H1 (cell line): ENCODE measurements around the gene NEK3. TPM values are rescaled to one million over a fixed set of nuclear protein-coding genes. Genes with fewer than 3 reads are reported as not detected.

Experiments used
- CTCF ChIA-PET: fragments of 300-600 bp; sonication (Branson Sonifier 250); formaldehyde crosslinking; loops from one replicate; lab custom pipeline; 2021; ENCODE audit not compliant: partially characterized antibody; lab: Charles Lee
- POLR2A ChIA-PET: fragments of 300-600 bp; sonication (Branson Sonifier 250); formaldehyde crosslinking; loops from one replicate; lab custom pipeline; 2021; ENCODE audit warnings: inconsistent platforms; ENCODE audit not compliant: partially characterized antibody; lab: Charles Lee
- DNase-seq, 2 experiments: peaks; one replicate each; pipeline versions ENCODE4 v3.0.0 to v3.0.0-alpha.2; 2010 to 2022; ENCODE audit warnings: low spot score in 2 of 2, low read depth in 1 of 2, mixed read lengths in 1 of 2
- FAIRE-seq: peaks from 2 replicates; lab custom pipeline; 2011; peaks lifted over from hg19 to GRCh38; lab: Jason Lieb, UNC
- H2AFZ ChIP-seq: 2 replicates; pipeline ENCODE4 v1.8.1; 2012; ENCODE audit warnings: low read length, inconsistent platforms
- H2AK5ac ChIP-seq: 2 replicates; pipeline ENCODE4 v1.6.1; 2013; ENCODE audit warnings: low read depth, low read length
- H2BK120ac ChIP-seq: replicated peaks from 2 replicates; pipeline ENCODE3; 2013; ENCODE audit warnings: low read depth, low read length, inconsistent platforms
- H2BK12ac ChIP-seq: 2 replicates; pipeline ENCODE4 v1.6.1; 2013; ENCODE audit warnings: low read depth, low read length
- H2BK15ac ChIP-seq: 2 replicates; pipeline ENCODE4 v1.6.1; 2013; ENCODE audit warnings: low read length
- H2BK20ac ChIP-seq: 2 replicates; pipeline ENCODE4 v1.6.1; 2013; ENCODE audit warnings: low read length
- H2BK5ac ChIP-seq: 2 replicates; pipeline ENCODE4 v1.6.1; 2013; ENCODE audit warnings: low read depth, low read length
- H3K14ac ChIP-seq: 2 replicates; pipeline ENCODE4 v1.6.1; 2013; ENCODE audit warnings: inconsistent platforms; ENCODE audit not compliant: insufficient read length
- H3K18ac ChIP-seq: 2 replicates; pipeline ENCODE4 v1.6.1; 2013; ENCODE audit warnings: low read length; ENCODE audit errors: extremely low read depth
- H3K23ac ChIP-seq: 2 replicates; pipeline ENCODE4 v1.6.1; 2013; ENCODE audit warnings: inconsistent platforms; ENCODE audit not compliant: insufficient read length
- H3K23me2 ChIP-seq: 2 replicates; pipeline ENCODE4 v1.6.1; 2013; ENCODE audit warnings: low read depth, low read length
- H3K27ac ChIP-seq: 2 replicates; pipeline ENCODE4 v1.6.1; 2011; ENCODE audit warnings: low read depth, low read length, inconsistent platforms
- H3K27me3 ChIP-seq, 4 experiments: replicated peaks in 1 of 4; 1 replicate in 1 of 4; 2 replicates in 3 of 4; pipeline versions ENCODE4 v1.6.1 to v1.8.1; 2011 to 2013; ENCODE audit warnings: low read length in 3 of 4, mild to moderate bottlenecking in 3 of 4, inconsistent platforms in 2 of 4, mixed read lengths in 2 of 4, moderate library complexity in 1 of 4; ENCODE audit not compliant: control insufficient read depth in 3 of 4, insufficient read depth in 3 of 4; ENCODE audit errors: extremely low read depth in 1 of 4
- H3K36me3 ChIP-seq, 4 experiments: 2 replicates each; pipeline versions ENCODE4 v1.6.1 to v1.8.1; 2011 to 2013; ENCODE audit warnings: mild to moderate bottlenecking in 4 of 4, low read length in 3 of 4, moderate library complexity in 2 of 4, control low read depth in 1 of 4, inconsistent platforms in 1 of 4; ENCODE audit not compliant: insufficient read depth in 4 of 4, control insufficient read depth in 2 of 4
- H3K4ac ChIP-seq: replicated peaks from 2 replicates; pipeline ENCODE3; 2013; ENCODE audit warnings: low read length, low read depth, mixed read lengths, inconsistent platforms; ENCODE audit not compliant: insufficient read length
- H3K4me1 ChIP-seq, 4 experiments: replicated peaks in 1 of 4; 1 replicate in 1 of 4; 2 replicates in 3 of 4; pipeline versions ENCODE4 v1.6.1 to v1.8.1; 2011 to 2013; ENCODE audit warnings: low read length in 3 of 4, inconsistent platforms in 2 of 4, mixed read lengths in 1 of 4; ENCODE audit not compliant: insufficient read depth in 4 of 4, control insufficient read depth in 3 of 4
- H3K4me2 ChIP-seq, 2 experiments: 2 replicates each; pipeline versions ENCODE4 v1.6.1 to v1.8.1; 2011 to 2013; ENCODE audit warnings: low read depth in 2 of 2, low read length in 2 of 2, control low read depth in 1 of 2, inconsistent platforms in 1 of 2, mild to moderate bottlenecking in 1 of 2; ENCODE audit not compliant: insufficient read depth in 1 of 2
- H3K4me3 ChIP-seq, 4 experiments: fragments of 200-600, 300-600 bp in 1 of 4; sonication (generic), shearing (Covaris generic), sonication (Bioruptor Twin) in 1 of 4; 2 replicates each; pipeline versions ENCODE4 v1.5.1 to v1.8.1; 2011 to 2016; ENCODE audit warnings: low read length in 4 of 4, low read depth in 3 of 4, control low read depth in 2 of 4, inconsistent platforms in 2 of 4, mild to moderate bottlenecking in 2 of 4, mixed read lengths in 1 of 4, moderate library complexity in 1 of 4; ENCODE audit not compliant: insufficient read depth in 2 of 4; ENCODE audit errors: extremely low read depth in 1 of 4
- H3K56ac ChIP-seq: replicated peaks from 2 replicates; pipeline ENCODE3; 2013; ENCODE audit warnings: low read depth, mild to moderate bottlenecking, mixed read lengths, low read length, inconsistent platforms; ENCODE audit not compliant: insufficient read length
- H3K79me1 ChIP-seq: 2 replicates; pipeline ENCODE4 v1.6.1; 2013; ENCODE audit warnings: low read depth, low read length, control low read depth
- H3K79me2 ChIP-seq, 2 experiments: 2 replicates each; pipeline versions ENCODE4 v1.6.1 to v1.8.1; 2012 to 2013; ENCODE audit warnings: low read length in 2 of 2, mild to moderate bottlenecking in 2 of 2, inconsistent platforms in 1 of 2; ENCODE audit not compliant: insufficient read depth in 2 of 2, control insufficient read depth in 1 of 2
- H3K9ac ChIP-seq, 4 experiments: replicated peaks in 1 of 4; 1 replicate in 1 of 4; 2 replicates in 3 of 4; pipeline versions ENCODE4 v1.6.1 to v1.8.1; 2011 to 2013; ENCODE audit warnings: low read depth in 3 of 4, low read length in 3 of 4, control low read depth in 2 of 4, mild to moderate bottlenecking in 2 of 4, moderate library complexity in 2 of 4, inconsistent platforms in 1 of 4; ENCODE audit errors: extremely low read depth in 1 of 4
- H3K9me3 ChIP-seq, 2 experiments: 2 replicates each; pipeline versions ENCODE4 v1.6.1 to v1.8.1; 2012 to 2013; ENCODE audit warnings: mild to moderate bottlenecking in 2 of 2, moderate library complexity in 2 of 2, control low read depth in 1 of 2, inconsistent platforms in 1 of 2, low read depth in 1 of 2, low read length in 1 of 2, mixed read lengths in 1 of 2; ENCODE audit not compliant: insufficient read depth in 2 of 2
- H4K20me1 ChIP-seq, 2 experiments: replicated peaks in 1 of 2; 2 replicates each; pipeline versions ENCODE3 to v1.8.1; 2011 to 2013; ENCODE audit warnings: inconsistent platforms in 2 of 2, low read length in 2 of 2, mild to moderate bottlenecking in 1 of 2; ENCODE audit not compliant: insufficient read depth in 2 of 2, control insufficient read depth in 1 of 2
- H4K5ac ChIP-seq: 2 replicates; pipeline ENCODE4 v1.6.1; 2013; ENCODE audit warnings: low read length, low read depth, mixed read lengths, inconsistent platforms; ENCODE audit not compliant: insufficient read length
- H4K8ac ChIP-seq: 2 replicates; pipeline ENCODE4 v1.8.0; 2013; ENCODE audit warnings: mild to moderate bottlenecking, moderate library complexity, low read length, inconsistent platforms; ENCODE audit not compliant: insufficient read depth; ENCODE audit errors: extremely low read depth
- H4K91ac ChIP-seq: replicated peaks from 2 replicates; pipeline ENCODE3; 2013; ENCODE audit warnings: low read length, mixed read lengths, inconsistent platforms; ENCODE audit not compliant: insufficient read length
- BRCA1 ChIP-seq: IDR thresholded peaks from 2 replicates; pipeline ENCODE4 v1.6.1; 2012; ENCODE audit warnings: low read depth, low read length, improper control_type of control experiment
- POU5F1 ChIP-seq: IDR thresholded peaks from 2 replicates; pipeline ENCODE4 v1.6.1; 2011; ENCODE audit warnings: low read depth, mild to moderate bottlenecking, low read length, moderate library complexity
- RXRA ChIP-seq: IDR thresholded peaks from 2 replicates; pipeline ENCODE4 v1.6.1; 2011; ENCODE audit warnings: low read depth, mild to moderate bottlenecking, low read length, moderate library complexity; ENCODE audit not compliant: insufficient read depth
- SRF ChIP-seq: IDR thresholded peaks from 2 replicates; pipeline ENCODE4 v1.6.1; 2011; ENCODE audit warnings: mild to moderate bottlenecking, low read depth, low read length, moderate library complexity
- TCF12 ChIP-seq: IDR thresholded peaks from 2 replicates; pipeline ENCODE4 v1.6.1; 2011; ENCODE audit warnings: low read depth, mild to moderate bottlenecking, low read length
- ZNF274 ChIP-seq: IDR thresholded peaks from 2 replicates; pipeline ENCODE4 v1.7.0; 2012; ENCODE audit warnings: low read length, borderline replicate concordance; ENCODE audit errors: extremely low read depth
- WGBS, 2 experiments: shearing (Covaris generic) in 1 of 2; methylation state at CpG; one replicate each; pipeline versions ENCODE4 v1.1.6 to v1.1.7; 2013 to 2015; ENCODE audit warnings: low lambda C conversion rate in 2 of 2, mixed read lengths in 2 of 2, inconsistent platforms in 1 of 2, low coverage in 1 of 2, missing lambda C conversion rate in 1 of 2; ENCODE audit not compliant: insufficient replicate concordance in 2 of 2, insufficient coverage in 1 of 2, insufficient read length in 1 of 2; ENCODE audit errors: extremely low coverage in 1 of 2, missing lambda C conversion rate in 1 of 2; 5-methylcytosine and 5-hydroxymethylcytosine counted together
- polyA plus RNA-seq, 7 experiments: library from polyadenylated mRNA; depleted of rRNA in 3 of 7; stranded (reverse) in 5 of 7; unstranded in 2 of 7; fragments of >200 nt in 5 of 7; fragments of 200-250 nt in 2 of 7; gene quantifications; 1 replicate in 5 of 7; 2 replicates in 1 of 7; 4 replicates in 1 of 7; pipeline versions ENCODE4 v1.2.1 to v1.2.3, GENCODE V29; 2011 to 2013; ENCODE audit warnings: missing spikeins in 2 of 7, mixed read lengths in 2 of 7
- total RNA-seq: library from RNA; stranded (reverse); fragmentation: NEBNext Ultra II Directional; extraction: Animal tissue kit (Norgen Biotek cat#: 25700); gene quantifications from 2 replicates; pipeline ENCODE4 v1.2.1, GENCODE V29; 2021

The NEK3 gene
- total and polyA plus RNA-seq, 2 of the 8 experiments (the other 6 are each of a cell fraction or from before 2014, with no cell fraction given), result 11.4 to 26.0 TPM

DNA sequence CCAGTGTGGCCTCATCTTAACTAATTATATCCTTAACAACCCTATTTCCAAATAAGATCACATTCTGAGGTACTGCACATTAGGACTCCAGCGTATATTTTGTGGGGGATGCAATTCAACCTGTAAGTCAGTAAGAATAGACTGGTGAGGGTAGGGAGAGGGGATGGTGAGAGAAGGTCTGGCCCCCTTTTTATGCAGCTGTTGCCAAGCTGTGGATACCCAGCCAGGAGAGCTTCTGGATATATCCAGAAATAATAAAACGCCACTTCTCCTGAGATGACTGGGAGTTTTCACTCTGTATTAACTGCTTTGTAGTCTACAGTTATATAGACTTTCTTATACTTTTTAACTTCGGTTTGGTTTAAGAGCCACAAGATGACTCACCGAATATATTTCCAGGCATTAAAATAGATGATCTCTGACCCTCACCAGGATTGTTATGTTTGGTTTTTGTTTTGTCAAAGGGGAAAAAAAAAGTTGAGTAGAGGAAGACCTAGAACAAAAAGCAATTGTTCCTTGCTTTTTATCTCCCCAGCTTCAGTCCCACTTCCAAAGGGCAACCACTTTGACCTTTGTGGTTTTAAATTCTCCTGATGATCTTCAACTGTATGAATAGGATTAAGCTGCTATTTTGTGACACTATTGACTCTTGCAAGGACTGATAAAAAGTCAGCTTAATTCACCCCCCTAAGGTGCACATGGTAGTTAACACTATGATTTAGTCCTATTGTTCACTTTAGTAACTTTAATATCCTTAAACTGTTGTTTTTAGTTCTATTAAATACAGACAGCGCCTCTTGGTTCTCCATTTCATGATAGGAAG lies 3.1 kb upstream of the NEK3 start:
- peaks cover 0 to 4% (median 1%) of the 10 kb centered on the region in 4 experiments; a peak in 2 of 7 replicates for H3K4me1 ChIP-seq
- CTCF ChIA-PET, result interaction anchor here (0.6 to 1.8 kb wide), 2 partner anchors 16 to 34 kb away, joined by 3 to 6 read pairs; partner anchors contain the start of gene NEK5

More for the DNA sequence above, 3.1 kb upstream of the NEK3 start:
- Histone ChIP-seq H4K8ac (no peak overlapping the region), H2BK20ac (no peak overlapping the region), H3K27me3 (peaks cover 2 to 8% (median 7%) of the 10 kb centered on the region in 4 experiments), H2BK12ac (no peak overlapping the region), H3K9ac (no peak overlapping the region), H2BK120ac (no peak overlapping the region), H2AK5ac (no peak overlapping the region), H3K27ac (no peak overlapping the region), H3K79me2 (no peaks in the 10 kb centered on the region), H3K36me3 (peaks cover 0 to 2% (median 0%) of the 10 kb centered on the region in 4 experiments; a peak in 1 of 8 replicates), H3K18ac (no peak overlapping the region), H4K5ac (no peak overlapping the region), H4K91ac (no peak overlapping the region), H3K4me2 (no peak overlapping the region), H4K20me1 (no peaks in the 10 kb centered on the region), H3K9me3 (peaks cover 0 to 4% of the 10 kb centered on the region in 2 experiments; a peak in 1 of 4 replicates), H3K56ac (no peak overlapping the region), H2AFZ (no peak overlapping the region), H3K4me3 (no peak overlapping the region), H3K23ac (no peak overlapping the region), H3K79me1 (no peaks in the 10 kb centered on the region), H3K4ac (no peak overlapping the region), H2BK5ac (no peak overlapping the region), H3K23me2 (no peaks in the 10 kb centered on the region; the same call in 1 of the 2 replicates), H2BK15ac (no peak overlapping the region), H3K14ac (no peak overlapping the region)
- POLR2A ChIA-PET, result interaction anchor here (0.8 kb wide), 1 partner anchor 35 kb away, joined by 3 read pairs; no protein-coding TSS in a partner anchor
- FAIRE-seq, result no peak
- WGBS, 2 experiments, result 79% methylated on average over 5 of the region's 5 CpGs; no CpG with 5 or more reads in 1 of the 2 experiments
- no peak for DNase-seq
- TF ChIP-seq SRF, result no peak
- no peak for TF ChIP-seq RXRA
- TF ChIP-seq POU5F1, result no peak
- no peak for TF ChIP-seq ZNF274
- no peak for TF ChIP-seq BRCA1
- no peak for TF ChIP-seq TCF12
